GM18907 (cell line): Measurements from ENCODE around the gene ATL3.
"Not testable (repeated sequence)": the region's sequence is repeated elsewhere in the genome, so short reads cannot be mapped to it uniquely, and the experiment has no call there.

ENCODE experiments used
- ATAC-seq: cut with Tn5 transposase; IDR thresholded peaks from one replicate; pipeline ENCODE4 v1.9.1; 2021; ENCODE audit warnings: mild to moderate bottlenecking, moderate library complexity; ENCODE audit not compliant: unreplicated experiment

Gene ATL3

GRCh38 chr11:63682066-63683021 is 11.2 kb upstream of the ATL3 start:
- ATAC-seq, result peak; percentile 11

GRCh38 chr11:63681321-63682065 is 10.3 kb upstream of the ATL3 start, which contains the start of gene RTN3:
RTN3 (plus strand) TSS chr11:63681500; CDS start chr11:63681637, 137 bp downstream.
- ATAC-seq, result peak; percentile 86

GRCh38 chr11:63680834-63681320 is 9.7 kb upstream of the ATL3 start:
- no peak for ATAC-seq

GRCh38 chr11:63673579-63673978 is 2.4 kb upstream of the ATL3 start:
- no peak for ATAC-seq

- no peak for ATAC-seq
Observed at GRCh38 chr11:63672936-63673539, 1.9 kb upstream of the ATL3 start.

- ATAC-seq, result no peak
Observed at GRCh38 chr11:63672156-63672463, 934 bp upstream of the ATL3 start.

- peak; percentile 47 for ATAC-seq
Observed at GRCh38 chr11:63670433-63671321, 499 bp downstream of the ATL3 start.

GRCh38 chr11:63670096-63670432 is 1.1 kb downstream of the ATL3 start:
- no peak for ATAC-seq

- no peak for ATAC-seq
Observed at GRCh38 chr11:63667995-63668795, 3.0 kb downstream of the ATL3 start.

GRCh38 chr11:63666874-63667273 is 4.3 kb downstream of the ATL3 start:
- ATAC-seq, result no peak

GRCh38 chr11:63663809-63664208 is 7.4 kb downstream of the ATL3 start:
- ATAC-seq, result no peak

GRCh38 chr11:63660972-63661371 is 10.2 kb downstream of the ATL3 start:
- ATAC-seq, result no peak

- no peak for ATAC-seq
Observed at GRCh38 chr11:63652671-63653070, 18.5 kb downstream of the ATL3 start.

- ATAC-seq, result no peak
Observed at GRCh38 chr11:63643205-63643604, 28.0 kb downstream of the ATL3 start.

GRCh38 chr11:63641727-63642126 is 29.4 kb downstream of the ATL3 start:
- no peak for ATAC-seq

GRCh38 chr11:63639199-63639832 is 31.9 kb downstream of the ATL3 start:
- no peak for ATAC-seq

GRCh38 chr11:63638436-63638835 is 32.7 kb downstream of the ATL3 start:
- not testable (repeated sequence) for ATAC-seq

GRCh38 chr11:63635762-63636465 is 35.3 kb downstream of the ATL3 start:
- no peak for ATAC-seq

- ATAC-seq, result no peak
Observed at GRCh38 chr11:63629426-63629825, 41.8 kb downstream of the ATL3 start.
